GM21723 (cell line): ENCODE data around the gene TDRD12.

Experiments
- ATAC-seq: cut with Tn5 transposase; IDR thresholded peaks from one replicate; pipeline ENCODE4 v1.9.1; 2021; ENCODE audit warnings: mild to moderate bottlenecking, moderate library complexity; ENCODE audit not compliant: unreplicated experiment

TDRD12 gene

GRCh38 chr19:32800754-32801153, 81.2 kb downstream of the TDRD12 start:
- ATAC-seq = no peak

- no peak for ATAC-seq
These were observed 83.3 kb downstream of the TDRD12 start for GRCh38 chr19:32802840-32803239.

GRCh38 chr19:32808236-32808635, 88.7 kb downstream of the TDRD12 start:
- no peak for ATAC-seq

- no peak for ATAC-seq
These were observed 89.7 kb downstream of the TDRD12 start for GRCh38 chr19:32809254-32809653.

- no peak for ATAC-seq
These were observed 90.2 kb downstream of the TDRD12 start for GRCh38 chr19:32809754-32810153.

GRCh38 chr19:32810452-32810851, 90.9 kb downstream of the TDRD12 start:
- no peak for ATAC-seq

GRCh38 chr19:32811151-32811550, 91.6 kb downstream of the TDRD12 start:
- ATAC-seq = no peak

- ATAC-seq = no peak
These were observed 92.5 kb downstream of the TDRD12 start for GRCh38 chr19:32812036-32812435.

- no peak for ATAC-seq
These were observed 93.0 kb downstream of the TDRD12 start for GRCh38 chr19:32812571-32812970.

GRCh38 chr19:32813862-32814425, 94.4 kb downstream of the TDRD12 start:
- no peak for ATAC-seq

- no peak for ATAC-seq
These were observed 95.1 kb downstream of the TDRD12 start for GRCh38 chr19:32814624-32815023.

GRCh38 chr19:32816555-32817099, 97.1 kb downstream of the TDRD12 start:
- no peak for ATAC-seq

- ATAC-seq = no peak
These were observed 98.3 kb downstream of the TDRD12 start for GRCh38 chr19:32817569-32818476.

GRCh38 chr19:32818536-32818935, 99.0 kb downstream of the TDRD12 start:
- no peak for ATAC-seq

GRCh38 chr19:32819419-32820400, 100.1 kb downstream of the TDRD12 start:
- no peak for ATAC-seq

GRCh38 chr19:32822916-32823746, 103.6 kb downstream of the TDRD12 start:
- no peak for ATAC-seq

GRCh38 chr19:32823747-32824102, 104.2 kb downstream of the TDRD12 start:
- no peak for ATAC-seq

GRCh38 chr19:32824191-32824751, 104.7 kb downstream of the TDRD12 start:
- no peak for ATAC-seq

- ATAC-seq = no peak
These were observed 105.5 kb downstream of the TDRD12 start for GRCh38 chr19:32824916-32825608.
